SK-N-SH treated with all-trans-retinoic acid at 6 μM for 48 hours (cell line): ENCODE measurements around the gene PIKFYVE.

ENCODE experiments used
- ARNTL ChIP-seq: fragments of 450-650 bp; formaldehyde crosslinking; IDR thresholded peaks from 2 replicates; pipeline ENCODE4 v1.5.0; 2020; ENCODE audit warnings: low read depth, mild to moderate bottlenecking, moderate library complexity, borderline replicate concordance
- CSDC2 ChIP-seq: fragments of 250-450 bp; sonication (Bioruptor Pico); IDR thresholded peaks from 2 replicates; pipeline ENCODE4 v1.5.0; 2020; ENCODE audit warnings: mild to moderate bottlenecking, moderate library complexity
- CSRNP3 ChIP-seq: fragments of 250-450 bp; sonication (Bioruptor Pico); IDR thresholded peaks from 2 replicates; pipeline ENCODE4 v1.5.1; 2021; ENCODE audit warnings: mild to moderate bottlenecking, moderate library complexity
- ESRRG ChIP-seq: fragments of 250-450 bp; sonication (Bioruptor Pico); IDR thresholded peaks from 2 replicates; pipeline ENCODE4 v1.6.1; 2021; ENCODE audit warnings: mild to moderate bottlenecking
- GLIS3 ChIP-seq: fragments of 250-450 bp; sonication (Bioruptor Pico); IDR thresholded peaks from 2 replicates; pipeline ENCODE4 v1.5.0; 2020; ENCODE audit warnings: mild to moderate bottlenecking, moderate library complexity
- OSR1 ChIP-seq: fragments of 250-450 bp; sonication (Bioruptor Pico); IDR thresholded peaks from 2 replicates; pipeline ENCODE4 v1.8.0; 2022; ENCODE audit warnings: moderate library complexity, mild to moderate bottlenecking, inconsistent platforms
- PATZ1 ChIP-seq: fragments of 250-450 bp; sonication (Bioruptor Pico); IDR thresholded peaks from 2 replicates; pipeline ENCODE4 v1.8.0; 2020; ENCODE audit warnings: mild to moderate bottlenecking, moderate library complexity, borderline replicate concordance
- PPARA ChIP-seq: fragments of 250-450 bp; sonication (Bioruptor Pico); IDR thresholded peaks from 2 replicates; pipeline ENCODE4 v1.5.0; 2020; ENCODE audit warnings: mild to moderate bottlenecking, borderline replicate concordance
- TCF4 ChIP-seq: fragments of 250-450 bp; sonication (Bioruptor Pico); IDR thresholded peaks from 2 replicates; pipeline ENCODE4 v1.8.0; 2021; ENCODE audit warnings: mild to moderate bottlenecking, moderate library complexity, borderline replicate concordance
- TOX ChIP-seq: fragments of 250-450 bp; sonication (Bioruptor Pico); IDR thresholded peaks from 2 replicates; pipeline ENCODE4 v1.8.0; 2021; ENCODE audit warnings: mild to moderate bottlenecking, moderate library complexity, borderline replicate concordance
- ZFP3 ChIP-seq: fragments of 250-450 bp; sonication (Bioruptor Pico); IDR thresholded peaks from 2 replicates; pipeline ENCODE4 v1.5.0; 2020; ENCODE audit warnings: mild to moderate bottlenecking, moderate library complexity

GRCh38 chr2:208319391-208319790, 53.3 kb downstream of the PIKFYVE start:
- no peak for TF ChIP-seq OSR1 (CRISPR knock-in tag)
- TF ChIP-seq ESRRG (CRISPR knock-in tag): no peak
- no peak for TF ChIP-seq TOX
- no peak for TF ChIP-seq GLIS3 (CRISPR knock-in tag)
- TF ChIP-seq PATZ1 (CRISPR knock-in tag): no peak
- TF ChIP-seq CSRNP3: no peak
- TF ChIP-seq TCF4 (CRISPR knock-in tag): no peak
- TF ChIP-seq CSDC2 (CRISPR knock-in tag): no peak
- no peak for TF ChIP-seq PPARA (CRISPR knock-in tag)
- TF ChIP-seq ARNTL: no peak
- no peak for TF ChIP-seq ZFP3 (CRISPR knock-in tag)
